Muscle of back (tissue), 11 donors: ENCODE data around the gene CIB2. TPM values are rescaled to one million over a fixed set of nuclear protein-coding genes. Genes with fewer than 3 reads are reported as not detected.

Source experiments
- DNase-seq, 3 donors: peaks; one replicate each; pipeline versions ENCODE4 v3.0.0 to v3.0.0-alpha.2; 2013
- polyA plus RNA-seq, 10 donors: library from polyadenylated mRNA; unstranded; fragments of 120-200 nt; gene quantifications; one replicate each; pipeline ENCODE4 v1.2.1, GENCODE V29; 2013; ENCODE audit not compliant: insufficient read length in 10 of 10

CIB2 gene
- polyA plus RNA-seq, 10 donors: 9.0 to 23.3 (median 18.6) TPM

- DNase-seq: no peak
These were observed 61.7 kb downstream of the CIB2 start for GRCh38 chr15:78069462-78070029.

- DNase-seq: no peak
These were observed 62.2 kb downstream of the CIB2 start for GRCh38 chr15:78069052-78069414.

DNA sequence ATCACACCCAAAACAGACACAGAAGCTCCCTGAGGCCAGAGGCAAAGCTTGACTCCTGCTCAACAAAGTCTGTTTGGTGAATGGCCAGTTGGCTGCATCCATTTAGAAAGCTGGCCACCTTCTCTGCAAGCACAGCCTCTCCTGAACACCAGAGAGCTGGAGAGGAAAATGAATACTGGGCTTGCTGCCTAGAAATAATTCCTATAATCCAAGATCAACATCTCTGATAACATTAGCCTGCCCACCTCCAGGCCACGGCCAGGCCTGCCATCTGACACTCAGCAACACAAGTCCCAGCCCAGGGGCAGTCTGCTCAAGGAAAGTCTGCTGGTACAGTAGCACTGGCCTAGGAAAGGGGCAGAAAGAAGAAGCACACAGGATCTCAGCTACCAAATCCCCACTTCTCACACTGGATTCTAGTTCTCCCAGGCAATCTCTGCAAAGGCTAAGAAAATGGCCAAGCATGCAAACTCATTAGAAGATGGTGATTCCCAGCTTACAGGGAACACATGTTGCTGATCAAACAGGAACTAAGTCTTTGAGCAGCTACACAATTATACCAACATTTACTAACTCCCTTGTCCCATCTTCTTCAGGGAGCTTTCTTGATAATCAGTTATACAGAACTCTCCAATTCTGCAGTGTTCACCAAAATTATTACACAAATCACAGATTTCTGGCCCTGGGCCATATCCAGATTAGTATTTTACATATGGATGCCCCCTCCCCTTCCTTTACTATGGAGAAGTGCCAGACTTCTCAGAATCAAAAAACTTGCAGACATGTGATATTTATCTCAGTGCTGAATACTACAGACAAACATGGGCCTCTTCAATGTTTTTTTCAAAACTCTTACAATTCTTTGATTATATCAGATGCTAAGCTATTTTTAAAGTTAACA lies 63.7 kb downstream of the CIB2 start:
- peak in 2 of 3 donors; percentile 66 to 80 for DNase-seq

DNA sequence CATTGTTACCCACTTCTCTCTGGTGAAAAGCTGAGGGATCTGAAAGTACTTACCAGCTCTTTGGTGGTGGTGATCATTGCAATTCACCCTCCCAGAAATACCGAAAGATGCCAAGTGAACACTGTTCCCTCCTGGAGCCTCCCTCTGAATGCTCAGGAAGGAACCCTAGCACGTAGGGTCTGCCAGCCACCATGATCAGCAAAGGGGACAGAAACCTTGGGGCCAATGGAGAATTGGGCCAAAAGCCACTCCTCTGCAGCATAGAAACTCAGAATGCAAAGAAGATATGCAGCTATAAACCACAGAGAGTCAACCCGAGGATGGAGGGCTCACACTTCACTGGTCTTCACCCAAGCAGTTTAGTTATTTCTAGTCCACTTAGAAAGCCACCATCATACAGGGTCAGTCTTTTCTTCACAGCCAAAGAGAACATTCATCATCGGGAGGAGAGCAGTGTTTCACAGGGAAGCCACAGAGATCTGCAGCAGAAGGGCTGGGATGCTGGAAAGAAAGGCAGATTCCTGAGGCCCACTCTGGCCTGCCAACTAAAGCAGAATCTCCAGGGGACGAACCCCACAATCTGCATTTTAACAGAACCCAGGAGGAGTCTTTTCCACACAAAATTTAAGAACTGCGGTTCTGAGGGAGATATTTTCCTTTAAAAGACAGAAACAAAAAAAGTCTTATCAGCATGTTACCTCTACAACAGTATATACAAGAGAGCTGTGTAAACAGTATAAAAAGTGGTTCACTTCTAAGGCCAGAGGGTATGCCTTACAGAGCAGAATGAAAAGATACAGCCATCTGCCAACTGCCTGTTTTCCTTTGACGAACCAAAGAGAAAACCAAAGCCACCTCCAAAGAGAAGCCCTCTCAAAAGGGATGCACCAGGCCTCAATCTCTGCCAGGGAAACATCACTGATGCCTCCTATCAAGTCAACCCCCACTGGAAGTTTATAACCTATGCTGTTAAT lies 65.0 kb downstream of the CIB2 start:
- DNase-seq: peak in 1 of 3 donors; percentile 36

DNA sequence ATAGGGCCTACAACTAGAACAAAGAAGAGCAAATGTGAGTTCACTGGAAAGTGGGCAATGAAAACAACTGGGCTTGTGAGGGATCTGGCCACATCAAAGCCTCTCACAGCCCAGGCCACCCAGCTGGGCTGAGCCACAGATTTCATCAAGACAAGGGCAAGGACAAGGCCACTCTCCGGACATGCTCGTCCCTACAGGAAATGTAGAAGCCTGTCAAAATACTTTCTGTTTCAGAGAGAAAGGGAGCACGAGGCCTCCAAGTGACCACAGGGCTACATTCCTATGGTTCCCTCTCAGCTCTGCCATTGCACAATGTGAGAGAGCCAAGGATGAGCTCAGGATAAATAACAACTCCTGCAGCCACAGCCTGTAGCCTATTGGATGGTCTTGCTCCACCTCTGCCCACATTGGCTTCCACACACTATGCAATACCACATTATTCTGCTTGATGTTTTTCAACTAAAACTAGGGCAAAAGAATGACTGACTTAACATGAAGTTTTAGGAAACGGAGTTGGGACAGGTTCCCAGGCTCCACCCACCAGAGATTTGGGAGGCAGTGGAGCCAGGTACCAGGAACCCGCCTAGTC lies 65.9 kb downstream of the CIB2 start:
- peak in 2 of 3 donors; percentile 69 to 90 for DNase-seq

DNA sequence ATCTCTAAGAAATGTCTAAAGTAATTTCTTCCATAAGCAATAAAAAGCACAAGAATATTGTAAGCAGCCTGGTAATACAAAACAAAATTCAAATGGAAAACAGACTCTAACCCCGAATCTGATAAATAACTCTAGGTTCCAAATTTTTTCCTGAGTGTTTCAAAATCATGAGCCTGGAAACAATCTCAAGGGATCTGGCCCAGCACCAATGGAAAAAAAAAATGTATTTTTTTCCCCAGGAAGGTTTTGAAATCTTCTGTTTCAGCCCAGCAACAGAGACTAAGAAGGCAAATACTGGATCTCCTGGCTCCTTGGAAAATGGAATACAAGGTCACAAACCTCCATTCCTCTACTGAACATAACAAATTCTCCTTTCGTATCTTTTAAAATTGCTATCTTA lies 66.7 kb downstream of the CIB2 start:
- peak; percentile 71 to 86 (median 75) for DNase-seq

GRCh38 chr15:78063970-78064385 lies 67.3 kb downstream of the CIB2 start:
- peak in 1 of 3 donors; percentile 63 for DNase-seq

DNA sequence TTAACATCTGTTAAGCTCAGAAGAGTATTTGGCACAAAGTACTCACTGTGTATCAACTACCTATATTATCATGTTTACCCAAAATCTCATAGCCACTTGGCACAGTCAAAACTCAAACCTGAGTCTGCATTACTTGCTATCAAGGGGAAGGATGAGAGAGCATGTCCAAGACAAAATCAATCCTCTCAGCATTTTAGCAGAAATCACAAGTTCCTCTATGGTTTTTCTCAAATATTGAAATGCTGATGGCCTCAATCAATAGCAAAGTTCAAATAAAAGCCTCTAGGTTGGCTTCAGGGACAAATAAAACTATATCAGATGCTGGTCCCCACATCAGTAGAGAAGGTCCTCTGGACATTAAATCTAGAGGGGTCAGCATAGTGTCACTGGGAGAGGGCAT lies 68.0 kb downstream of the CIB2 start:
- DNase-seq: no peak

- DNase-seq: peak in 1 of 3 donors; percentile 53
These were observed 69.2 kb downstream of the CIB2 start for GRCh38 chr15:78061963-78062427.

DNA sequence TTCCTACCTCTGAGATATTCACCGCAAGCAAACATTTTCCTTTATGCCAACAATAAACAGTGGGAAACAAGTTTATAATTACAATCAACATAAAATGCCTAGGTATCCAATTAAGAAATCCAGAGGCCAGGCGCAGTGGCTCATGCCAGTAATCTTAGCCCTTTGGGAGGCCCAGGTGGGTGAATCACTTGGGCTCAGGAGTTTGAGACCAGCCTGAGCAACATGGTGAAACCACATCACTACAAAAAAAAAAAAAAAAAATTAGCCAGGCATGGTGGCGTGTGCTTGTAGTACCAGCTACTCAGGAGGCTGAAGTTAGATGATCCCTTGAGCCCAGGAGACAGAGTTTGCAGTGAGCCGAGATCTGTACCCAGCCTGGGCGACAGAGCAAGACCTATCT lies 71.0 kb downstream of the CIB2 start:
- DNase-seq: no peak

DNA sequence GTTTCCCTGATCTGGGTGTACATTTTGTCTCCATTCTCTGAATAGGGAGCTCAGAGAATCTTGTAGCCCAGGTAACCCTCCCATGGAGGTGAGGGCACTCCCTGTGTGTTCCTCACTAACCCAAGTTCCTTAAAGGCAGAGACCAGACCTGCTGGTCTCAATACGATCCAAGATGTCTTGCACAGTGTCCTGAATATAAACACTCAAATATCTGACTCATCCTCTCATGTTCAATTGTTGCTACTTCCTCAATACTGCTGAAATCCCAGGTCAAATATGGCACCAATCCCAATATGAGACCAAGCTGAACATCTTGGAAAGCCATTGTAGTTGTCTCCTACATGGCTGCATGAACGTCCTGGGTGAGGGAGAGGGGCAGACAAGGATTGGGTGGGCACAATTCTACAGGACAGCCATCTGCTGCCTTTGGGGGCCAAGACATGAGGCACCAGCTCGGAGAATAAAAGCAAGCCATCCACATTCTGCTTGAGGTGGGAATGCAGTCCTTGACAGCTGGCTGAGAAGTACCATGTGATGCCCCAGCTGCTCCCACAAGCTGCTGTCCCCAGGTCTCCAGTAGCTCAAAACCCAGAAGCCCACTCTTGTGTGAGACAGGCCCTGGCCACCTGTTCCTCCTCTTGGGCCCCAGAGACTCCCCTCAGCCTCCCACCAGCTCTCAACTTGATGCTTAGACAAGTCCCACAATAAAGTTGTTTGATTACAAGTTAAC lies 72.0 kb downstream of the CIB2 start:
- peak in 1 of 3 donors; percentile 45 for DNase-seq

DNA sequence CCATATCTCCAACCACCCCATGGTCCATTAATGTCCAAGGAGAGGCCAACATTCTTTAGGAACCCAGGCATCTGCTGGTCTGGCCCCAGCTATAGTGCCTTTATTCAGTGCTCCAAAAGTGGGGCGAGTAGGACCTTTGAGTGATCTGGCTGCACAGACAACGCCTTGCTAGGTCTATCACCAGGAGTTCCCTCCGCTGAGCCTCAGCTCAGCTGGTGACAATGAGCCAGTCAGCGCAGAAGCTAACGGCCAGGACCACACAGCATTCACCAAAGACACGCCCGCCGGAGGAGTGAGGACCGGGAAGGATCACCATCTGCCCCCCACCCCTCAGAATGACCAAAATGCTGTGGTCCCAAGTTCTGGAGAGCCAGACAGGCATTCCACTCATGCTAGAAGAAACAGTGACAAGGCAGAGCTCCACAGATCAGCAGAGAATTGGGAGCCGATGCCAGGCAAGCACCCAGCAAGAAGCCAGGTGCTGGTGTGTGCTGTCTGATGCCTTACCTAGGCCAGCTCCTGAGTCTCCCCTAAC lies 72.8 kb downstream of the CIB2 start:
- no peak for DNase-seq

- DNase-seq: no peak
These were observed 73.4 kb downstream of the CIB2 start for GRCh38 chr15:78057803-78058202.

DNA sequence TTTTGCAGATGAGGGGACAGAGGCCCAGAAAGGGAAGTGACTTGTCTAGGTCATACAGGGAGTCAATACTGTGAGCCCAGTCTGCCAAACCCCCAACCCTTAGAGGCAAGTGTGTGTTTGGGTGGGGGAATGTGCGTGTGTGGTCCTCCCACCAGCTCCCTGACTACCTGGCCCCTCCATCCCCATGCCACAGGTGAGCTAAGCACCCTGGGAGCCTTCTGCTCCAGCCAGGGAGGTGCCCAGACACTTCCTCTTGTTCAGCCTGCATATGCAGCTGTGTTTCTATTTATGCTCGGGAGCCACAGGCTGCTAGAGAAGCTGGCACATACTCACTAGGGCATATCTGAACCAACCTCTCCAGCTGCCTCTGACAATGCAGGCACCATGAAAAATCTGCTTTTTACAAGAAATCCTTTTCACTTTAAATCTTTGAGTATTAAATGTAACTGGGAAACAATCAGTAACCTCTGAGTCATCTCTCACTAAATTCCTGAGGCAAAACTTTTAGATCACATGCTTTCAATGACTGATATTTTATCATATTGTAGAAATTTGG lies 74.5 kb downstream of the CIB2 start:
- peak in 1 of 3 donors; percentile 75 for DNase-seq

GRCh38 chr15:78055919-78056713 lies 75.1 kb downstream of the CIB2 start:
- DNase-seq: peak in 1 of 3 donors; percentile 42

DNA sequence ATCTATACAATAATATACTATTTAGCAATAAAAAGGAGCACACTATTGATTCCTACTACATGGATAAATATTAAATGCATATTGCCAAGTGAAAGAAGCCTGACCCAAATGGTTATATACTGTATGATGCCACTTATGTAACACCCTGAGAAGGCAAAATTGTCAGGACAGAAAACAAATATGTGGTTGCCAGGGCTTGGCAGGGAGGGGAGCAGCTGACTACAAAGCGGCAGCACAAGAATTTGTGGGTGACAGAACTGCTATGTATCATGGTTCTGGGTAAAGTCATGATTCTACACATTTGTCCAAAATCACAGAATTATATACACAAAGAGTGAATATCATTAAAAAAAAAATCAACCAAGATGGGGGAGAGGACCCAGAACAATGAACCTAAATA lies 76.3 kb downstream of the CIB2 start:
- no peak for DNase-seq
